OCI-M1 (cell line): Measurements from ENCODE around the gene DGKH.
A peak's percentile ranks its signal among the peaks of the same experiment; 100 is the strongest.

Source experiments
- DNase-seq: peaks from one replicate; lab custom pipeline; 2025; lab: John Stamatoyannopoulos, UW

DGKH gene

GRCh38 chr13:42228527-42228926 is 180.1 kb downstream of the DGKH start:
- DNase-seq: no peak

- no peak for DNase-seq
Measured at GRCh38 chr13:42229287-42229686, 180.8 kb downstream of the DGKH start.

DNA sequence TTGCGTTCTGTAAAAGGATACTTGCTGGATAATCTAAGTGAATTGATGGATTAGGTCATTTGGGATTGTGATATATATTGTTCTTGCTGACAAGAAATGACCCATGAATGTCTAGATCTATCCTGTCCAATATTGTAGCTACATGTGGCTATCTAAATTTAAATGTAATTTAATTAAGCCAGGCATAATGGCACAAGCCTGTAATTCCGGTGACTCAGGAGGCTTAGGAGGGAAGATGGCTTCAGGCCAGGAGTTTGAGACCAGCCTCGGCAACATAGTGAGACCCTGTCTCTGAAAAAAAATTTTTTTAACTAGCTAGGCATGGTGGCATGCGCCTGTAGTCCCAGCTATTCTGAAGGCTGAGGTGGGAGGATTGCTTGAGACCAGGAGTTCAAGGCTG is 184.2 kb downstream of the DGKH start:
- DNase-seq: no peak

DNA sequence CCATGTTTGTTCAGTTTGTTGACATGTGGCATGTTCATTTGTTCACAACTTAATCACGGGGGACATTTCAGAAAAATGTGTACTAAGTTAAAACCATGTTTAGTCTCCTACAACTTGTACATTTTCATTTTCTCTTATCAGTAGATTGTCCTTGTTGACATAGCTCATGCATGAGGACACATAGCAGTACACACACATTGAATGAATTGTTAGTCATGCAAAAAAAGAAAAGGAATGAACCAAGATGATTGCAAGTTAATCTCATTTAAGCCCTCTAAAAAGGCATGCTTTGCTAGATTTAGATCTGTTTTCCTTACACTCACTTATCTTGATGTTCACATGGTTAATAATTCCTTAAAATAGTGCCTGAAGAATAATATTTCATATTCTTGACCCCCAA is 185.3 kb downstream of the DGKH start:
- DNase-seq: no peak

GRCh38 chr13:42239161-42239560 is 190.7 kb downstream of the DGKH start:
- no peak for DNase-seq

DNA sequence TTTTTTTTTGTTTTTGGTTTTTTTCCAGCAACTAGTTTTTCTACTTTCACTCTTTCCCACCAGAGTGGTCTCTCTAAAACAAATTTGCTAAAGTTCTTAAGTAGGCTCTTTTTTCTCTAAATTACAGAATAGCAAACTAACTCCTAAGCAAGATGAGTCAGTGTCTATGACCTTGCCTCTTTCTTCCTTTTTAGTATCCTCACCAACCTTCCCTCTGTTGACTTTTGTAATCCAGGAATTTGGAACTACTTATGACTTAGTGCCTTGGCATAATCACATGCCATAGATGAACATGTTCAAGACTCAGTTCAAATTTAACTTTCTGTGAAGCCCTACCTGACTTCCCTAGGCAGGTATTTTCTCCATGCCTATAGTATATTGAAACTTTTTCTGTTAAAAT is 191.2 kb downstream of the DGKH start:
- no peak for DNase-seq

DNA sequence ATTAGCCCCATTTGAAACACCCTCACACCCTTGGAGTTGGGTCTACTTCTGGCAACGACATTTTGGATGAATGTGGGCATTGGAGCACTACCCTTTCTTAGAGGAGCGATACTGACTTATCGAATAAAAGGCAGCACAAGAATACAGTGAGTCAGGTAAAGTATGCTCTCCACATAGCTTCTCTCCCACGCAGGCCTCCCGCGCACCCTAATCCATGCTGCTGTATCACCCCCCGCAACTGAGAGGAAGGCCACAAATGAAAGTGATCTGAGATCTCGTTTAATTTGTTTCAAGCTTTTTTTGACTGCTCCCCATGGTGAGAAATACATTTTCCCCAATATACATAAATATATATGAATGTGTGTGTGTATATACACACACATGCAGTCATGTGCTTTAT is 198.1 kb downstream of the DGKH start:
- DNase-seq: peak; percentile 74

DNA sequence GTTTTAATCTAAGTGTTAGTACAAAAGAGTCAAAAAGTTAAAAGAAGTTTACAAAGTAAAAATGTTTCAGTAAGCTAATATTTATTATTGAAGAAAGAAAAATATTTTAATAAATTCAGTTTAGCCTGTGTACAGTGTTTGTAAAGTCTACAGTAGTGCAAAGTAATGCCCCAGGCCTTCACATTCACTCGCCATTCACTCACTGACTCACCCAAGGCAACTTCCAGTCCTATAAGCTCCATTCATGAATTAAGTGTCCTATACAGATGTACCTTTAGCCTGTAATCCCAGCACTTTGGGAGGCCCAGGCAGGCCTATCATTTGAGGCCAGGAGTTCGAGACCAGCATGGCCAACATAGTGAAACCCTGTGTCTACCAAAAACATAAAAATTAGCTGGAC is 199.4 kb downstream of the DGKH start:
- no peak for DNase-seq

DNA sequence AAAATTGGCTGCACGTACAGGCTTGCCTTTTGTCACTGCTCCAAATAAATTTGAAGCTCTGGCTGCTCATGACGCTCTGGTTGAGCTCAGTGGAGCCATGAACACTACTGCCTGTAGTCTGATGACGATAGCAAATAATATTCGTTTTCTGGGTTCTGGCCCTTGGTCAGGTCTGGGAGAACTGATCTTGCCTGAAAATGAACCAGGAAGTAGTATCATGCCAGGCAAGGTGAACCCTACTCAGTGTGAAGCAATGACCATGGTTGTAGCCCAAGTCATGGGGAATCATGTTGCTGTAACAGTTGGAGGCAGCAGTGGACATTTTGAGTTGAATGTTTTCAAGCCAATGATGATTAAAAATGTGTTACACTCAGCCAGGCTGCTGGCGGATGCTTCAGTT is 207.4 kb downstream of the DGKH start:
- no peak for DNase-seq

DNA sequence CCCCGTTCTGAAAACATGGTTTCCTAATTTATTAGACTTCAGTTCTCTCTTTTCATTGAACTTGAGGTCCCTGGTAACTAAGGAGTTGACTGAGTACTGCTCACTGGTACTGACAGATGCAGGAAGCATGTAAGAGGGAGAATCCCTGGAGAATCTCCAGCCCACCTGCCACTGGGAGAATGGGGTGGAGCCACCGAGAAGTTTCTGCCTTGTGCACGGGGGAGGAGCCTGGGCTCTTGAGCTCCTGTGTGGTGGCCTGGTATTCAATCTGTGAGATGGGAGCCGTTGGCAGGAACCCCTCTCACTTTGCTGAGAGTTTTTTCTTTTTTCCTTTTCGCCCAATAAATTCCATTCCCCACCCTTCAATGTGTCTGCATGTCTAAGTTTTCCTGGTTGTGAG is 210.3 kb downstream of the DGKH start:
- DNase-seq: no peak

DNA sequence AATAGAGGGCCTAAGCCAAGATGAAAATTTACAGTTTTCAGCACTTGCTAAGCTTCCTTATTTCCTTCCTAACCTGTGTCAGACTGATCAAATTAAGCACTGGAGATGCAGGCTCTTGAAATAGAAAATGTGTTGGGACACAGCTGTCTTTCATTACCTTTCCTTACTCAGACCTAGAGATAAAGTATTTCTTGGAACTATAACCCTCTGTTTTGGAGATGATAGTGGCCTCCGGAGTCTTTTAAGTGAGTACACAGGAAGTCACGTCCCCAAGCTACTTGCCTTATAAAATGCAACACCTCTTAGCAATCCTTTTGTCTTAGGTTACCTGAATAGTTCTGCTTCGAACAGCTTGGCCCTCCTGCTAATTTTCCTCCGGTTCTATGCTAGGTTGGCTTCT is 211.1 kb downstream of the DGKH start:
- peak; percentile 78 for DNase-seq

- DNase-seq: peak; percentile 66
Measured at GRCh38 chr13:42260903-42261654, 212.6 kb downstream of the DGKH start.

DNA sequence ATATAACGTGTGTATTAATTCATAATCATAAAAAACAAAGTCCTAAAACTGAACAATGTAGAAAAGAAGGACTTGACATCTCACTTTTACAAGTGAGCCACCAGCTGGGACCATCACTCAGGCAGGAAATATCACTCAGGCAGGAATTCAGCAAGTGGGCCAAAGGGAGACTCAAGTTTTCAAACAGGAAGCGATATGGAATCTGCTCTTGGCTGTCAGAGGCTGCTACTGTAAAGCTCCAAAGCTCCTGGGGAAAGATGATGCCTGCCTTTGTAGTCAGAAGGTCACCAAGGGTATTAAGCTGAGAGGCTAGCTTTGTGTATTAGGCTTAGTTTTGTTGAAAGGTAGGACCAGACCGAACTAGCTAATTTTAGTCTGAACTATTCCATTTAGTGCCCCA is 218.0 kb downstream of the DGKH start:
- no peak for DNase-seq

GRCh38 chr13:42270160-42270856 is 221.9 kb downstream of the DGKH start:
- DNase-seq: no peak

DNA sequence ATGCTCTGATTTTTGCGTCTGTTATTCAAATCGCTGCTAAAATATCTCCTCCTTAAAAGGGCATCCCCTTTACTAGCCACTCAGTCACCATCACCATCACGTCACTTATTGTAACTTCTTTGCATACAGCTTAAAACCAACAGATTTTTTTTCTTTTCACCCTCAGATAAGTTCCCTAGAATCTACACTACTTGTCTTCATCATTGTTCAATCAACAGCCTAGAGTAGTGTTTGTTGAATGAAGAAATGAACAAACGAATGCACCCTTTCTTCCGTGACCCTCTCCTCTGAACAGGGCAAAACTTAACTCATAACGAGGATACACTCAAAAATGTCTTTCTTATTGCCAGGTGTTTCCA is 222.4 kb downstream of the DGKH start:
- DNase-seq: no peak

DNA sequence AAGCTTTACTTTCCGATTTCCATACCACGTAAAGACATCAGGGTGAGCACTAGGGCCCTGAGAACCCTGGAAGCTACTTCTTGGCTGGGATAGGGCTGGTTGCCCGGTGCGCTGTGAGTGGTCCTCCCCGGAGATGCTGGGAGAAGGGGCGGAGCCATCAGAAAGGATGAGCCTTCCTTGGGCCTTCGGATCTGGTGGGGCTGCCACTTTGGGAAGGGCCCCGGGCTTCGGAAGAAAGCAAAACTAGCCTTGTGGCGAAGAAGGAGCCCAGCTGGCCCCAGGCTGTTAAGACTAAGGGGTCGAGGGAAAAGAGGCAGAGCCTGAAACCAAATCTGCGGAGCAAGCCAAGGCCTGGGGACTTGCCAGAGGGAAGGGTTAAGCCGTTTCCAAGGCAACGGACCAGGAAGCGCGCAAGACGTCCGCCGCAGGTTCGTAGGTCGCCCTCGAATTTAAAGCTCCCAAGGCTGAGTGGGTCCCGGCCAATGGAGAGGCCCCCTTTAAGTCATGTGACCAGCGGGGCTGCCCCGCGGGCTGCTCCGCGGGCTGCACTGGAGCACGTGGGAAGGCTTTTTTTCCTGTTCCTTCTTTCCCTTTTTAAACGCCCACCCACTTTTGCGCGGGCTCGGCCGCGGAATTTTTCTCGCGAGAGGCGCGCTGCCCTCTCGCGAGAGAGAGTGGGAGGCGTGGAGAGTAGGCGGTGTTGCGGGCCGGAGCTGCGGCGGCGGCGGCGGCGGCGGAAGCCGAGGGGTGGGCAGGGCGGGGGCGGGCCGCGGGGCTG is 223.1 kb downstream of the DGKH start:
- peak; percentile 99 for DNase-seq

DNA sequence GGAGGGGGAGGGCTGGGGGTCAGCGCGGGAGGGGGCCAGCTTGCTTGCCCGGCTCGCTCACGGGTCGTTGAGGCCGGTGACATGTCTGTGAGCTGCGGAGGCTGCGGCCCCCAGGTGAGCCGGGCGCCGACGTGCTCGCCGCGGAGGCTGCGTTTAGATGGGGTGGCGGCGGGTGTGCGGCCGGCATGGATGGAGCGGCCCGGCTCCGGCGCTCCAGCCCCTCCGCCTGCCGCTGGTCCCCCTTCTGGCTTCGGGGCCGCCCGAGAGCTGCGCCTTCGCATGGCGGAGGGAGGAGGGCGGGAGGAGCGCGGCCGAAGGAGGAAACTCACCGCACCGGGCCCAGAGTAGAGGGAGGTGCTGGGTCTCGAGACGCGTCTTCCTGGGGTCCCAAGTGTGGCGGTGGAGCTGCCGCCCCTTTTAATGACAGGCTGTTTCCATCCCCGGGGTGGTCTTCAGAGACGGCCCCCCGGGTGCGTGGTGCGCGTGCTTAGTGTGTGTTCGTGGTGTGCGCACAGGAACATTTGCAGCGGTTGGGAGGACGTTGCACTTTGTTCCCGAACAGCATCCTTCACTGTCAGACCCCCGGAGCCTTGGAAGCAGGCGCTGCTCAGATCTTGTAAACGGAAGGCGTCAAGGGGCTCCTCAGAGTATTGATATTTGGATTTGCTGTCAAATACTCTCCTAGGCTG is 223.8 kb downstream of the DGKH start, which contains the start of gene AKAP11:
TSS of gene AKAP11 (plus strand) at position 38 of the 689 bp plus-strand sequence. CDS start 14,197 bp downstream, outside the sequence.
- peak; percentile 69 for DNase-seq

GRCh38 chr13:42272804-42273175 is 224.3 kb downstream of the DGKH start:
- peak; percentile 53 for DNase-seq

DNA sequence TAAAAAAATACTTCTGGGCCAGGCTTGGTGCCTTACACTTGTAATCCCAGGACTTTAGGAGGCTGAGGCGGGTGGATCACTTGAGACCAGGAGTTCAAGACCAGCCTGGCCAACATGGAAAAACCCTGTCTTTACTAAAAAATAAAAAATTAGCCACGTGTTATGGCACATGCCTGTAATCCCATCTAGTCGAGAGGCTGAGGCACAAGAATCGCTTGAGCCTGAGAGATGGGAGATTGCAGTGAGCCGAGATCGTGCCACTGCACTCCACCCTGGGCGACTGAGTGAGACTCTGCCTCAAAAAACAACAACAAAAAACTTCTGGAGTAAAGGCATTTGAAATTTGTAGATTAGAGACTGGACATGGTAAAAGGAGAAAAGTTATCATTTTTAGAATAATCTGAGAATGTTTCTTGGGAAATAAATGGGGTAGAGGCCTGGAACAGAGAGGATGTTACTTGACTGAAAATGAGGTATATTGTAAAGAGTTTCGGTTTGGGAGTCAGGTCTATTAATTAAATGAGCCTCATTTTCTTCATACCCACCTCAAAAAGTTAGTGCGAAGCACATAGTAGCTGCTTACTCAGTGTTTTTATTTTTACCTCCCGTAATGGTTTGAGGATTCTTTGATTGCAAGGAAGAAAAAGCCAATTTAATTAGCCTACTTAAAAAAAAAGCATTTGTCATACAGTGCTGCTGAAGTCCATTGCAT is 226.1 kb downstream of the DGKH start:
- no peak for DNase-seq

DNA sequence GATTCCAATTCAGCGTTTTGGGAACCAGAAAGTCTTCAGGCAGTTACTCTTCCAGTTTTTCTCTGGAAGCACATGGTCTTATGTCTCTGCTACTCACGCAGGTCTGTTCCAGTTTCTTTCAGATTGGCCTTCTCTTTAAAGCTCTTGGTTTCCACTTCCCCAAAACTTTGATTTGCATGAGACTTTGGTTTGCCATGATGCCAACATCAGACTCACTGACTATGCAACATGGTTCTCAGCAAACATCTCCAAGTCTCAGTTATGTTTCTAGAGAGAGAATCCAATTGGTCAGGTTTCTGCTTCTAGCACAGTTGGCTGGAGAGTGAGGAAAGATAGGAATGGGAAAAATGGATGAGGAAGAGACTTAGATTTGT is 226.6 kb downstream of the DGKH start:
- peak; percentile 53 for DNase-seq

DNA sequence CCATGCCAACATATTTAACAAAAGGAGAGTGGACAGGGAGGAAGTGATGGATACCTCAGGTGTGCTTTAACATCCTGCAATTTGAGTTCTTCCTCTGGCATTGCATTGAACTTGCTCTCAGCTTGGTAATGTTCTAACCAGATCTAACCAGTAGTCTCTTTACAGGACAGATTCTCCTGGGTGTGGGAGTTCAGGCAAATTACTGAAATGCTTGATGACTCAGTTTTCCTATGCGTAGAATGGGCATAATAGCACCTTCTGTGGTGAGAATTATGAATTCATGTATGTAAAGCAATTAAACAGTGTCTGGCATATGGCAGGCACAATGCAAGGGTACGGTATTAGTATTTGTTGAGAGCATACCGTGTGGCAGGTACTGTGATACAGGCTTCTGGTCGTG is 227.1 kb downstream of the DGKH start:
- no peak for DNase-seq

DNA sequence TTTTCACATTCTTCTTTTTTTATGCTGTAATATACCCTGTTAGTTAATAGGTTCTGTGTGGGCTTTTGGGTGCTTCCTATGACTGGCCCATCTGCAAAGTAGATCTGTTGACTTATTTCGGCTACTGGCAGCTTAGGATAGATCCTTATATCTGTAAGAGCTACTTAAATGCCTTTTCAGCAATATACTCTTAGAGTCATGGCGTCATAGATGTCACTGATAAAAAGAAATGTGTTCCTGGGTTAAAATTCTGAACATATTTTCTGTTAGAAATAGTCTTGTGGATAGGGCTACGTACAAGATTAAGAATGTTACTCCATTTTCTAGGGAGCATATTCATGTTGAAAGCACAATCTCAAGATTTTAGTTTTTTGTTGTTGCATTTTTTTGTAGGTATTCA is 228.2 kb downstream of the DGKH start:
- DNase-seq: no peak
